Activated T-helper 1 cell treated with anti-CD3 and anti-CD28 coated beads, Interleukin-2, amount 50 U/mL, for 16 hours (primary cell): Measurements from ENCODE around the gene DRD4.
"Not testable (repeated sequence)": the region's sequence is repeated elsewhere in the genome, so short reads cannot be mapped to it uniquely, and the experiment has no call there.

Experiments used
- DNase-seq, 2 donors: peaks; one replicate each; pipeline ENCODE4 v3.0.0-alpha.2; 2020; ENCODE audit warnings: low read depth in 1 of 2, low spot score in 1 of 2

The DRD4 gene

DNA sequence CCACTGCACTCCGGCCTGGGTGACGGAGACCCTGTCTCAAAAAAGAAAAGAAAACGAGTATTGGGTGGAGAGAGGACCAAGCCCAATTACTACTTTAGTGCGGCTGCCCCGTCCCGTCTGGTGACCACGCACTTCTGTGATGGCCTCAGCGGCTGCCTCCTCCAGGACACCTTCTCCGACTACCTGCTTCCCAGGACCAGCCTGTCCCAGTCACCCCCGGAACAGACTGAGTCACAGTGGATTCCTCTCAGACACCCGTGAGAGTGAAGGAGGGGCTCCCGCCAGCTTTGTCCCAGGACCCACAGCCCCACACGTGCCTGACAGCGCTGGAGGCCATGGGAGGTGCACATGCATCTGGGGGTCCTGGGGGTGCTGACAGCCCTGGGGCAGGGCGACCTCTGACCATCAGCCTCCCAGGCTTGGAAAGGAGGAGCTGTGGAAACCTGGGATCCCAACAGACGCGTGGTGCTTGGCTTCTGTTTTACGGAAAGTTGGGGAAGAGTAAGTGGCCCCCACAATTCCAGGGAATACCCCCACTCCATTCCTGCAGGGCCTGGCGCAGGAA, 4.8 kb downstream of the DRD4 start:
- no peak for DNase-seq

DNA sequence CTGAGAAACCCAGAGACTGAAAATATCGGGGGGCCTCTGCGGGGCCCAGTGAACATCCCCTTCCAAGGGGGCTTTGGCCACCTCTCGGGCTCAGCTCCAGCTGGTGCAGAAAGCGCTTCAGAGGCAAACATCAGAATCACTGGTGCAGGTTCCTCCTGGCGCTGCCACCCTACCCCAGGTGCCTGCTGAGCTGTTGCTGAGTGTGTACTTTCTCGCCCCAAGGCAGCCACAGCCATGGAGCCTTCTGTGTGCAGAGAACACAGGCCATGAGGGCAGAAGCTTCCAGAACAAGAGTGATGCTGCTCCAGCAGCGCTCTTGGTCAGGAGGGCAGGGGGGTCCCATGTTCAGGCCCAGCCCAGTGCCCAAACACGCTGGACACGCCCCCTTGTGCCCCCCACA, 6.3 kb downstream of the DRD4 start:
- DNase-seq: no peak

DNA sequence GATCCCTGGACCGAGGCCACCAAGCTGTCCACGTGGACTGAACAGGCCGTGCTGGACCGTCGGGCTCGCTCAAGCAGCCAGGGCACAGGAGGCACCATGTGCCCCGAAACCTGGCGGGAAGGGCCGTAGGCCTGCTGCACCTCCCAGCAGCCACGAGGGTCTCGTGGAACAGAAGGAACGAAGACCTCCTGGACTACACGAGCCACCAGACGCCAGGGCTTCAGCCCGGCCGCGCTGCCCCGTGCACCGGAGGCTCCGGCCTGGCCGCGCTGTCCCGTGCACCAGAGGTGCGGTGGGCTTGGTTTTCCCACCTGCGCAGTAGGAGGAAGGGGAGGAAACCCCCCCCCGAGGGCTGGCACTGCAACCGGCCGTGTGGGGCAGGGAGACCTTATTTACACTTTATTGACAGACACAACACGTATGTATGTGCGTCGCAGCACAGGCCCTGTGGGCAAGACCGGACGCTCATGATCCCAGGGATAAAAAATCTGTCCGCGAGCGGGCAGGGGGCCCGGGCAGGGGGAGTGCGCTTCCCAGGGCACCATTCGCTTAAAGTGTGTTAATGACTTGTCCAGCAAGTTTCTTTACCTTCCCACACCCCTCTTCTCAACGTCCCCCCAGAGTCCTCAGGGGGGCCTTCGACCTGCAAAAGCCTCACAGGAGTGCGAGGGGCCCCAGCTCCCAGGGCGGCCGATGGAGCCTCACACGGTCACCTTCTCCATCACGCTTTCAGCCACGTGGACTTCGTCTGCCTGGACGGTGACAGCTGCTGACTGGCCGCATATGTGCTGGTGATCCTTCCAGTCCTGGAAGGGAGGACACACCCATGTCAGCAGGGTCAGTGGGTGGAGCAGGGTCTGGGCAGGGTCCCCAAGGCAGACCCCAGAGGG, 7.0 kb downstream of the DRD4 start:
- DNase-seq: no peak

DNA sequence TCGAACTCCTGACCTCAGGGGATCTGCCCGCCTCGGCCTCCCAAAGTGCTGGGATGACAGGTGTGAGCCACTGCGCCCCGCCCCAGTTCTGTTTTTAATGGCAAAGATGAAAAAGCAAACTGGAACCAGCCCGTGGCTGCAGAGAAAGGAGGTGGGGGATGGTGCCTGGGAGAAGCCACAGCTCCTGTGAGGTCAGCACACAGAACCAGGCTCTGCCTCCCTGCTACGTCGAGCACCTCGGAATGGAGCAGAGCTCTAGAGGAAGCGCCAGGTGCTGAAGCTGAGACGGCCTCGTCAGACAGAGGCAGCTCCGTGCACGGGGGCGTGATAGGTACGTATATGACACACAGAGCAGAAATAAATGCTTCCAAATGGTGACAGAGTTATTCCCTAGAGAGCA, 8.5 kb downstream of the DRD4 start:
- DNase-seq: no peak

DNA sequence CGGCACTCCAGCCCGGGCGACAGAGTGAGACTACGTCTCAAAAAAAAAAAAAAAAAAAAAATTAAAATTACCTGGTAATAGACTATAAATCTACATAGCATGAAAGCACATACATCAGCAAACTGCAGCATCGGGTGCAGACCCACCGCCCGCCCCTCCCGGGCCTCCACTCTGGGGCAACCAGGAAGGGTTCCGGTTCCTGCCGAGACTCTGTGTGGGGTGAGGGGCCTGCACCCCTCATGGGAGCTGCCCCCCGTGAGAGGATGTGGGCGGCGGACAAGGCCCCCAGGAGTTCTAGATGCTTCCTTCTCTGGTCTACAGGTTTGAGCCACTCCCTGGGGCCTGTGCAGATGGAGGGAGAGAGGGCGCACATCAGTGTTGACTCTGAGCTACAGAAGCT, 9.1 kb downstream of the DRD4 start:
- no peak for DNase-seq

DNA sequence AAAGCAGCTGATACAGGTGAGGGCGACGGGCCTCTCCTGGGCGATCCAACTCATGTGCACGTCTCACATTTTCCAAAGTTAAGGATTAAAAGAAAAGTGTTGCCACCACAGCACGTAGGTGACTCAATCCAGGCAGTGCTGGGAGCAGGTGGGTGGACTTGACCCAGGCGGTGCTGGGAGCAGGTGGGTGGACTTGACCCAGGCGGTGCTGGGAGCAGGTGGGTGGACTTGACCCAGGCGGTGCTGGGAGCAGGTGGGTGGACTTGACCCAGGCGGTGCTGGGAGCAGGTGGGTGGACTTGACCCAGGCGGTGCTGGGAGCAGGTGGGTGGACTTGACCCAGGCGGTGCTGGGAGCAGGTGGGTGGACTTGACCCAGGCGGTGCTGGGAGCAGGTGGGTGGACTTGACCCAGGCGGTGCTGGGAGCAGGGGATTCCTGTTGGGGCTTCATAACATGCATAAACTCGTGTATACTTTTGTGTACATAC, 10.6 kb downstream of the DRD4 start:
- DNase-seq: not testable (repeated sequence)

DNA sequence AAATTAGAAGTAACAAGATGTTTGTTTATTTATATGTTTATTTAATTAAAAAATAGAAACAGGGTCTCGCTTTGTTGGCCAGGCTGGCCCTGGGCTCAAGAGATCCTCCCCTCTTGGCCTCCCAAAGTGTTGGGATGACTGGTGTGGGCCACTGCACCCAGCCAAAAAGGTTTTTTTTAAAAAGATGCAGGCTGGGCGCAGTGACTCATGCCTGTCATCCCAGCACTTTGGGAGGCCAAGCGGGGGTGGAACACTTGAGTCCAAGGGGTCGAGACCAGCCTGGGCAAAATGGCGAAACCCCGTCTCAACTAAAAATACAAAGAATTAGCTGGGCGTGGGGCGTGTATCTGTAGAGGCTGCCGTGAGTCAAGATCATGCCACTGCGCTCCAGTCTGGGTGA, 13.4 kb downstream of the DRD4 start:
- no peak for DNase-seq

DNA sequence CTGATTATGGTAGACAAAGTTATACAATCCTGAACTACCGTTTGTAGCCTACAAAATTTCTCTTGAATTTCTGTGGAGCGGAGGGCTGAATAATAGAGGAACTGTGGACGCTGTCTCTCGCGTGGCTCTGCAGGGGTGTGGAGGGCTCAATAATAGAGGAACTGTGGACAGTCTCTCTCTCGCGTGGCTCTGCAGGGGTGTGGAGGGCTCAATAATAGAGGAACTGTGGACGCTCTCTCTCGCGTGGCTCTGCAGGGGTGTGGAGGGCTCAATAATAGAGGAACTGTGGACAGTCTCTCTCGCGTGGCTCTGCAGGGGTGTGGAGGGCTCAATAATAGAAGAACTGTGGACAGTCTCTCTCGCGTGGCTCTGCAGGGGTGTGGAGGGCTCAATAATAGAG, 16.1 kb downstream of the DRD4 start:
- not testable (repeated sequence) for DNase-seq

DNA sequence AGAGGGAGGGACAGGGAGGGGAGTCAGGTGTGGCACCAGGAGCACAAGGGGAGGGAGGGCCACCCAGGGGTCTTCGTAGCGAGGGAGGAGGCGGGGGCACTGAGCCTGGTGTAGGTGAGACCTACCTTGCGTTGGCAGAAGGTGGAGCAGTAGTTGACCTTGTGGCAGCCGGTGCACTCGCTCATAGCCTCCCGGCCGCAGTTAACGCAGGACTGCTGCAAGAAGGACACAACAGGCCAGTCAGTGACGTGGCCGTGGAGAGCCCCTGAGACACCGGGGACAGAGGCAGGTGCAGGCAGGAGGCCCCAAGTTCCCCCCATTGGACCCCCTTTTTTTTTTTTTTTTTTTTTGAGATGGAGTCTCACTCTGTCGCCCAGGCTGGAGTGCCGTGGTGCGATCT, 16.8 kb downstream of the DRD4 start:
- DNase-seq: no peak

DNA sequence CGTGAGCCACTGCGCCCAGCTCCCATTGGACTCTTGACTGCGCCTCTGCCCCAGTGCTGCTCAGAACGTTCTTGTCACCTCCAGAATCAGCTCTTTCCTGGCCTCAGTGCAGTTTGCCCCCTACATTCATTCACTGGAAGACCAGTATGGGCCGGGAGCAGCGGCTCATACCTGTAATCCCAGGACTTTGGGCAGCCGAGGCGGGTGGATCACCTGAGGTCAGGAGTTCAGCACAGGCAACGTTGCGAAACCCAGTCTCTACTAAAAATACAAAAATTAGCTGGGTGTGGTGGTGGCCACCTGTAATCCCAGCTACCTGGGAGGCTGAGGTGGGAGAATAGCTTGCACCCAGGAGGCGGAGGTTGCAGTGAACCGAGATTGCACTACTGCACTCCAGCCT, 17.4 kb downstream of the DRD4 start:
- not testable (repeated sequence) for DNase-seq

DNA sequence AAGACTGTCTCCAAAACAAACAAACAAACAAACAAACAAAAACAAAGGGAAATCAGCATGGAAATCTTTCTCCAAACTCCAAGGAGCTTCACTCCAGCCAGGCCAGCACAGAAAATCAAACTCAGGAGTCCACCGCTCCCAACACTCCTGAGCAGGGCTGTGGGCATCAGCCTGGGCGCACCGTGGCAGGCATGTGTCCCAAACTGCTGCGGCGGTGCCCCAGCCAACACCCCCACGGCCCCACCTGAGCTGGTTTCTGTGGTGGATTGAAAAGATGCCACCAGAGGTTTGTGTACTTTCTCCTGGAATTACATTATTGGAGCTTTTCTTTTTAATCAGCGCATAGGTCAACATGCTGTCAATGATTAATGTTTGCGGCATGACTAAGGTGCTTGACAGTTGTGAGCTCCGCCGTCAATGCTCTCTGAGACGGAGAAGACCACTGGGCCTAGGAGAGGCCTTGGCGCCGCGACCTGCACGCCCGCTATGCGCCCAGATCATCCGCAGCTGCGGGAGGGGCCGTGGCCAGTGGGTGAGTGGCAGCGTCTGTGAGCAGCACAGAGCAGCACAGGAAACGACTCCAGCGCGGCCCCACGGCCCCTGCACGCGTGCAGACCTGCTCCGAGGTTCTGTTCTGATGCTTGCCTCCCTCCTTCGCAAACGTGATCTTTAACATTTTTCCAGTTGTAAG, 18.1 kb downstream of the DRD4 start:
- DNase-seq: no peak

DNA sequence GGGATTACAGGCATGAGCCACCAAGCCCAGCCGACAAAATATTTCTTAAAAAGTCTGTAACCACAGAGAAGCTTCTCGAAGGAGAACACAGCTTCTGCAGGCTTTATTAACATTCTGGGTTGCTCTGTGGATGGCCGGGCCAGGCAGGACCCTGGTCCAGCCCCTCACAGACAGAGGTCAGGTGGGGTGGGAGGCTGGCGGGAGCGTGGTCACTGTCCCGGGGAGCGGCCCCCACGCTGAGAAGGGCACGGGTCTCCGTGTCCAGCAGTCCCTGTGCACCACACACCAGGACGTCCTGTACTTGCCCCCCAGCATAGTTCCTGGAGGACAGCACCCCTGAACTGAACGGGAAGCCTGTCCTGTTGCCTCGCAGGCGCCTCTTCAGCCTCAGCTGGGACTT, 19.4 kb downstream of the DRD4 start:
- no peak for DNase-seq

DNA sequence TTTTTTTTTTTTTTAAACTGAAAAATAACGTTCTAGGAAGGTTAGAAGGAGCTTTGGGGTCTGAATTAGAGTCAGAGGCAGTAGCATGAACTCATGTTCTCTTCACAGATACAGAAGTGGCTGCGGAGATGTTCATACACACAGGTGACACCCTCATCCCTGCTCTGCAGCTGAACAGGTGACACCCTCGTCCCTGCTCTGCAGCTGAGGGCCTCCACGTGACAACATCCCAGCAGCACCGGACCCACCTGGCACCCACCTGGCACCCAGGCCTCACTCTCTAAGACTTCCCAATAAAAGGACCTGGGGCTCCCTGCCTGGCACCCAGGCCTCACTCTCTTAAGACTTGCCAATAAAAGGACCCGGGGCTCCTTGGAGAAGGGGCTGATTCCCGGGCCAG, 19.8 kb downstream of the DRD4 start:
- no peak for DNase-seq

DNA sequence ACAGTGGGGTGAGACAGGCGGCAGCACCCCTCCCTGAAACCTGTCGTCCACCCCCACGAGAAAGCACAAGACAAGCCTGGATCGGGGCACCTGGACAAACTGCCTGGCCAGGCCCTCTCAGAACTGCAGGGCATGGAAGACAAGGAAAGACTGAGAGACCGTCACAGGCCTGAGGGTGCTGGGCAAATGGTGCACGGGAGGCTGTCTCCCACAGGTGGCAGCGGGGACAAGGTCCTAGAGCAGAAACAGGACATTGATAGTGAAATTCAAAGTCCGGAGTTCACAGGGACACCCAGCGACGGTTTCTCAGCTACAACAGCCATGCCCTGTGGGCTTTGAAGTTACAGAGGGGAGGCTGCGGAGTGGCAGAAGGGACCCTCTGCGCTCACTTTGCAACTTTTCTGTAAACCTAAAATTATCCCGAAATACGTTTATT, 20.6 kb downstream of the DRD4 start:
- DNase-seq: no peak

DNA sequence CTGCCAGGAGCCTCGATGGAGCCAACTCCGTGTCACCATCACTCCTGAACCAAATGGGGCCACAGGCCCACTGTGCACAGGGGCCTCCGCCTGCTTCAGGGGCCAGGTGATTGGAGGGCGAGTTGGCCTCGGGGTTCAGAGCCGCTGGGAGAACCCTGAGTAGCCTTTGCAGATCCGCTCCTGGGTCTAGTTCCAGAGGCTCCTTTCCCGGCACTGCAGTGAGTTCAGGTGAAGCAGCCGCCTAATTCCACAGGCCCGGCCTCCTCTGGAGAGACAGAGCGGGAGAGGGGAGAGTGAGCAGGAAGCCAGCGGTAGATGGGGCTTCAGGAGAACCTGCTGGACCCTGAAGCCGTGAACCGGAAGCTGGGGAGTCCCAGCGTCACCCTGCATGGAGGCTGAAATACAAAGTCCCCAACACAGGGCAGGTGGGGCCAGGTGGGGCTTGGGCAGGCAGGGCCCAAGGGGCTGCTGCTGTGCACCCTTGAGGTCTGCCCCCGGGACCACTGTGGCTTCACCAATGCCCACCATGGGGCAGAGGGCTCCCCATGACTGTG, 22.5 kb downstream of the DRD4 start:
- DNase-seq: no peak

DNA sequence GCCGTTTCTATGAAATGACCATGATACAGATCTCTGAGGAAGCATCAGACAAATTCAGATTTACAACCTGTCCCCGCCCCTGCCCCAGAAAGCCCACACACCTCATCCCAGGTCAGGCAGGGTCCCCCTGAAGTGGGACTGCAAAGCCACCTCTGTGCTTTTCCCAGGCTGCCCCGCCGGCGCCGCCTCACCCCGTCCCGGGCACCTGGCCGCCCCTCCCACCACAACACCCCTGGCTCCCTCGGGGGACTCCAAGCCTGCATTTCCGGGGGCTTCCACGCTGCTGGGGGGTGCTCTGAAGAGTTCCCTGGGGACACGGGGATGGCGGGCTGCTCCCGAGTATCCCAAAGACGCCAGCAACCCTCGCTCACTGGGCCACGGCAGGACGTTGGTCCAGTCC, 23.2 kb downstream of the DRD4 start:
- DNase-seq: no peak

DNA sequence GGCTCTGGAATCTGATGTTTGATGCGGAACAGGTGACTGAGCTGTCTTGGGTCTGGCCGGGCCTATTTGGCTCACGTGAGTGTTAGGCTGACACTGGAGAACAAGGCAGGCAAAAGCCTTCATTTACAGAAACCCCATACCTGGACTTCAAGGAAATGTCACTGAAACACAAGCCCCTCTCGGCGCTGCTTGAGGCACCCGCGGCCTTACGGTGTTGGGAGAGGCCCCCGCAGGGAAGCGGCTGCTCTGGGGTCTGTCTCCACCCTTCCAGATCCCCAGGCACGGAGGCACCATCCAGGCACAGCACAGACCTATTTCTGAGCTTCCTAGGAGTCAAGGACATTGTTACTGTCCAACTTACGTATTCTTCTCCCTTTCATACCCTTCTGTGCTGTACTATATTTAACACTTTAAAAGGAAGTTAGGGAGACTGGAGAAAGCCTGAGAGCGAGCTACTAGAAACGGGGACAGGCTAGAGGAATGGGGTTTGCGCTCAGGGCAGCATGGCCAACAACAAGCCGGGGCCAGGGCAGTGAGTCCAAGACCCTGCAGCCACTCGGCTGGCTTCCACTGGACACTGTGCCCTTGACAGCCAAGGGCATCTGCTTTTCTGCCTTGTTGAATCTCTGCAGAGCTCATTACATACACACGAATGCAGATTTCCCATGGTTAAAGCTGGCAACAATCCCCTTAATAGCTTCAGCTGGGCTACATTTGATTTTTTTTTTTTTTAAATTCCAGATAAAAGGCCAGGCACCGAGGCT, 23.8 kb downstream of the DRD4 start:
- DNase-seq: no peak

DNA sequence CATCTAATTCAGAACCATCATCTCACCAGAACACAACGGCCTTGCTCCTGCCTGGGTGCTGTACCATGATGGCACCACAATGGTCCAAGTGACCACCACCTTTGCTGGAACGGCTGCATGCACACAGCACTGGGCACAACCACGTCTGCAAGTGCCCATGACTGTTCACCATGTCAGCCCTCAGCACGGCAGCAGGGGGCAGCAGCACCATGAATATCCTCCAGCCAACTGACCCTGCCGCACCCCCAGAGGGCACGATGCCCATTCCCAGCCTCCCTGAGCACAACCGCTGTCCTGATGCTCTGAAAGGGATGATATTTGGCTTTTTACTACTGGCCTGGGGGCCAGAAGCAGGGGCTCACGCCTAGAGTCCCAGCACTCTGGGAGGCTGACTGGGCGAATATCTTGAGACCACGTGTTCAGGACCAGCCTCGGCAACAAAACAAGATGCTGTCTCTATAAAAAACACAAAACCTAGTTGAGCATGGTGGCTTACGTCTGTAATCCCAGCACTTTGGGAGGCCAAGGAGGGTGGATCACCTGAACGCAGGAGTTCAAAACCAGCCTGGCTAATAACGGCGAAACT, 25.7 kb downstream of the DRD4 start:
- DNase-seq: no peak

DNA sequence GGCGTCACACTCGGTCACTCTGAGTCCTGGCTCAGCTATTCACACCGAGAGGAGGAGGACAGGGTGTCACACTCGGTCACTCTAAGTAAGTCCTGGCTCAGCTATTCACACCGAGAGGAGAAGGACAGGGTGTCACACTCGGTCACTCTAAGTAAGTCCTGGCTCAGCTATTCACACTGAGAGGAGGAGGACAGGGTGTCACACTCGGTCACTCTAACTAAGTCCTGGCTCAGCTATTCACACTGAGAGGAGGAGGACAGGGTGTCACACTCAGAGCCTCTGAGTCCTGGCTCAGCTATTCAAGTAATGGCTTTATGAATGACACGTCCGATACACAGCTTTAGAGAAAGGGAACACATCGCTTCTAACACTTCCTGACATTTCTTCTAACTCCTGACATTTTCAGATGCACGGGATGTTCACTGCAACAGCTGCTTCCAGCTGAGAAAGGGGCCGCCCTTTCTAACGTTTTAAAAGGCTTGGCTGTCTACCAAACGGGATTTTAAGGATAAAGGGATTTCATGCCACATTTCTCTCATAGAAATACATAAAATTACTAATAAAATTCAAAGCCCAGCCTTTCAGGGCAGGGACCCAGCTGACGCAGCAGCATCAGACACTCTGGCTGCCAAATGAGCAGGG, 28.1 kb downstream of the DRD4 start:
- DNase-seq: no peak

DNA sequence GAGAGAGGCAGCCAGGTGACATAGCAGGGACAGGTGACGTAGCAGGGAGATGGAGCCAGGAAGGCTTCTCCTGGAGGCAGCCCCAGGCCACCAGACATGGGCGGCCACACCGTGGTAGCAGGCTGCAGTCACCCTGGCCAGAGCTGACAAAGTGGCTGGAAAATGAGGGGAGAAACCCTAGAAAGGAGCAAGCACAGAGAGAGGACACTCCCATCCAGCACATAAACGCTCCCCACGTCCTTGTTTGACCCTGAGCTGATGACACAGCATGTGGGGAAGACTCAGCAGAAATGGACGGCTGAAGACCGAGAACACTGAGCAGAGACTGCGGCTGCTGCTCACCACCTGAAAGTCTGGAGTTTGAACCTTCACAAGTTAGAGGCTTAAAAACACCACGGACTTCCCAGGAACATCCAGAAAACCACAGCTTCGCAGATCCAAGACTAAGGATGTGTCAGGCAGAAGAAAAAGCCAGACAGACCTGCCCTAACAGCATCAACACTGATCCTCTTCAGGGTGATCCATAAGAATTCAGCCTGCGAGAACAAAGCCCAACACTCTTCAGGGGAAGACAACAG, 28.7 kb downstream of the DRD4 start:
- no peak for DNase-seq
